ENCODE data around the gene KCTD1. TPM values are rescaled to one million over a fixed set of nuclear protein-coding genes. Genes with fewer than 3 reads are reported as not detected.

KCTD1 gene
- polyA plus RNA-seq, 1 donor from 2014 or later, result 32.0 TPM

- Histone ChIP-seq H3K79me2 (replicated peaks; ENCODE audit: insufficient read depth, low read length) (no peaks in the 10 kb centered on the region), H3K9me2 (ENCODE audit: insufficient read depth, low read length) (no peaks in the 10 kb centered on the region), H3K27ac (ENCODE audit: low read length) (no peak overlapping the region), H3K4me2 (ENCODE audit: low read length) (no peak overlapping the region), H4K20me1 (ENCODE audit: insufficient read depth) (no peaks in the 10 kb centered on the region), H3F3A (ENCODE audit: insufficient read depth, low read length, poor library complexity, severe bottlenecking) (no peaks in the 10 kb centered on the region), H3K9ac (ENCODE audit: low read length) (no peak overlapping the region), H3K36me3 (ENCODE audit: insufficient read depth, low read length) (no peaks in the 10 kb centered on the region), H3K9me3 (ENCODE audit: low read length) (no peaks in the 10 kb centered on the region), H3K27me3 (ENCODE audit: insufficient read depth, low read depth, low read length) (no peaks in the 10 kb centered on the region), H3K4me3 (ENCODE audit: low read length) (no peak overlapping the region), H2AFZ (ENCODE audit: low read depth, low read length) (no peak overlapping the region)
- TF ChIP-seq RAD21 (conservative IDR thresholded peaks at IDR 0.05), result no peak
- no peak for TF ChIP-seq CTCF (IDR thresholded peaks at IDR 0.05; ENCODE audit: poor library complexity, severe bottlenecking)
- no peak for TF ChIP-seq EZH2 (IDR thresholded peaks at IDR 0.05; ENCODE audit: borderline replicate concordance, insufficient read depth, low read length, poor library complexity, severe bottlenecking)
- no peak for TF ChIP-seq MXI1 (conservative IDR thresholded peaks at IDR 0.05; ENCODE audit: poor library complexity, severe bottlenecking)
- TF ChIP-seq EP300 (conservative IDR thresholded peaks at IDR 0.05; ENCODE audit: poor library complexity, severe bottlenecking), result no peak
- no peak for TF ChIP-seq TAF1 (IDR thresholded peaks at IDR 0.05; ENCODE audit: low read depth)
- no peak for TF ChIP-seq REST (IDR thresholded peaks at IDR 0.05; ENCODE audit: borderline replicate concordance)
- TF ChIP-seq POLR2AphosphoS5 (IDR thresholded peaks at IDR 0.05), result no peak
- TF ChIP-seq SMC3 (conservative IDR thresholded peaks at IDR 0.05; ENCODE audit: poor library complexity), result no peak
These were observed 38.0 kb downstream of the KCTD1 start for GRCh38 chr18:26510337-26510736.

GRCh38 chr18:26506012-26506411 lies 42.3 kb downstream of the KCTD1 start:
- Histone ChIP-seq H3K9me3 (ENCODE audit: low read length) (no peaks in the 10 kb centered on the region), H3K4me2 (ENCODE audit: low read length) (no peak overlapping the region), H3K4me3 (ENCODE audit: low read length) (no peak overlapping the region), H4K20me1 (ENCODE audit: insufficient read depth) (no peaks in the 10 kb centered on the region), H2AFZ (ENCODE audit: low read depth, low read length) (no peak overlapping the region), H3K79me2 (replicated peaks; ENCODE audit: insufficient read depth, low read length) (no peaks in the 10 kb centered on the region), H3K9ac (ENCODE audit: low read length) (no peak overlapping the region), H3K27me3 (ENCODE audit: insufficient read depth, low read depth, low read length) (no peaks in the 10 kb centered on the region), H3K9me2 (ENCODE audit: insufficient read depth, low read length) (no peaks in the 10 kb centered on the region), H3K27ac (ENCODE audit: low read length) (no peak overlapping the region), H3K36me3 (ENCODE audit: insufficient read depth, low read length) (no peaks in the 10 kb centered on the region), H3F3A (ENCODE audit: insufficient read depth, low read length, poor library complexity, severe bottlenecking) (no peaks in the 10 kb centered on the region)
- TF ChIP-seq EZH2 (IDR thresholded peaks at IDR 0.05; ENCODE audit: borderline replicate concordance, insufficient read depth, low read length, poor library complexity, severe bottlenecking) (no peak), TAF1 (IDR thresholded peaks at IDR 0.05; ENCODE audit: low read depth) (no peak), POLR2AphosphoS5 (IDR thresholded peaks at IDR 0.05) (no peak), REST (IDR thresholded peaks at IDR 0.05; ENCODE audit: borderline replicate concordance) (no peak), MXI1 (conservative IDR thresholded peaks at IDR 0.05; ENCODE audit: poor library complexity, severe bottlenecking) (no peak), SMC3 (conservative IDR thresholded peaks at IDR 0.05; ENCODE audit: poor library complexity) (no peak), CTCF (IDR thresholded peaks at IDR 0.05; ENCODE audit: poor library complexity, severe bottlenecking) (no peak), EP300 (conservative IDR thresholded peaks at IDR 0.05; ENCODE audit: poor library complexity, severe bottlenecking) (no peak), RAD21 (conservative IDR thresholded peaks at IDR 0.05) (no peak)
